Upper lobe of left lung (tissue), 4 donors: ENCODE measurements around the gene VEPH1.

Source experiments
- EP300 ChIP-seq, 4 donors: sonication (generic); formaldehyde crosslinking; IDR thresholded peaks; one replicate each; pipeline ENCODE4 v1.5.1; 2017; ENCODE audit warnings: antibody characterized with exemption in 4 of 4, control low read depth in 2 of 4
- POLR2A ChIP-seq, 4 donors: fragments of 450-650 bp; IDR thresholded peaks; one replicate each; pipeline ENCODE4 v1.5.1; 2016 to 2017; ENCODE audit warnings: antibody characterized with exemption in 4 of 4, mild to moderate bottlenecking in 2 of 4
- POLR2AphosphoS5 ChIP-seq, 2 donors: sonication (generic); formaldehyde crosslinking; IDR thresholded peaks; one replicate each; pipeline ENCODE4 v1.5.1; 2017; ENCODE audit warnings: antibody characterized with exemption in 2 of 2
- TF ChIP-seq, protein P1 (sequence below), 6 experiments: fragments of 450-650 bp in 4 of 6; fragments of 200-600 bp in 2 of 6; sonication (generic) in 2 of 6; IDR thresholded peaks; one replicate each; pipeline ENCODE4 v1.5.1; 2016 to 2019; ENCODE audit warnings: antibody characterized with exemption in 6 of 6

DNA sequence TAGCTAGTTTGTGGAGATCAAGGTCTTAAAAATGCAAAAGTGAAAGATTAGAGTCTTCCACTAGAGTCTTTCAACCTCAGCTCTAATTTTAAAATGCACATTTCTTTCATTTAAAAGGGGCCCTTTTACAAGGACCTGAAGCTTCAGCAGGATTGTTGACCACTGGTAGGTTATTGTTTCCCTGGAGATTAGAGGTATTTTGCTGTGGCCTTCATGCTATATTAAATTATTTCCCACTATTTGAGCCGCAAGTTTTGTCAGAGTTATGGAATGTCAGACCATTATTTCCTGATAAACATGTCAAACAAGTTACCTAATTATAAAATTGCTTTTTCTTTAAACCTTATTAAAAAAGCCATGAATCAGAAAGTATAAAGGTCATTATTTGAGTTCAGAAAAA, 240.2 kb downstream of the VEPH1 start:
- no peak for TF ChIP-seq POLR2AphosphoS5 (IDR thresholded peaks at IDR 0.05)
- TF ChIP-seq, protein P1, sequence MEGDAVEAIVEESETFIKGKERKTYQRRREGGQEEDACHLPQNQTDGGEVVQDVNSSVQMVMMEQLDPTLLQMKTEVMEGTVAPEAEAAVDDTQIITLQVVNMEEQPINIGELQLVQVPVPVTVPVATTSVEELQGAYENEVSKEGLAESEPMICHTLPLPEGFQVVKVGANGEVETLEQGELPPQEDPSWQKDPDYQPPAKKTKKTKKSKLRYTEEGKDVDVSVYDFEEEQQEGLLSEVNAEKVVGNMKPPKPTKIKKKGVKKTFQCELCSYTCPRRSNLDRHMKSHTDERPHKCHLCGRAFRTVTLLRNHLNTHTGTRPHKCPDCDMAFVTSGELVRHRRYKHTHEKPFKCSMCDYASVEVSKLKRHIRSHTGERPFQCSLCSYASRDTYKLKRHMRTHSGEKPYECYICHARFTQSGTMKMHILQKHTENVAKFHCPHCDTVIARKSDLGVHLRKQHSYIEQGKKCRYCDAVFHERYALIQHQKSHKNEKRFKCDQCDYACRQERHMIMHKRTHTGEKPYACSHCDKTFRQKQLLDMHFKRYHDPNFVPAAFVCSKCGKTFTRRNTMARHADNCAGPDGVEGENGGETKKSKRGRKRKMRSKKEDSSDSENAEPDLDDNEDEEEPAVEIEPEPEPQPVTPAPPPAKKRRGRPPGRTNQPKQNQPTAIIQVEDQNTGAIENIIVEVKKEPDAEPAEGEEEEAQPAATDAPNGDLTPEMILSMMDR (IDR thresholded peaks at IDR 0.05): no peak
- TF ChIP-seq POLR2A (IDR thresholded peaks at IDR 0.05): no peak
- no peak for TF ChIP-seq EP300 (IDR thresholded peaks at IDR 0.05)
